GM19025 (cell line): ENCODE results near the gene KMT2C.
"Not testable (repeated sequence)": the region's sequence is repeated elsewhere in the genome, so short reads cannot be mapped to it uniquely, and the experiment has no call there.

Experiments
- ATAC-seq: cut with Tn5 transposase; IDR thresholded peaks from one replicate; pipeline ENCODE4 v1.9.1; 2021; ENCODE audit warnings: mild to moderate bottlenecking, low read depth, moderate library complexity; ENCODE audit not compliant: unreplicated experiment

Gene KMT2C

GRCh38 chr7:152435384-152436110, at the start of gene KMT2C:
Gene KMT2C (minus strand): TSS chr7:152436003. CDS start chr7:152435786, 217 bp downstream.
- ATAC-seq: no peak

- ATAC-seq: no peak
Observed at GRCh38 chr7:152481082-152481481, 45.3 kb upstream of the KMT2C start.

- ATAC-seq: no peak
Observed at GRCh38 chr7:152480664-152481063, 44.9 kb upstream of the KMT2C start.

- ATAC-seq: no peak
Observed at GRCh38 chr7:152479595-152479994, 43.8 kb upstream of the KMT2C start.

GRCh38 chr7:152478140-152478539, 42.3 kb upstream of the KMT2C start:
- no peak for ATAC-seq

- no peak for ATAC-seq
Observed at GRCh38 chr7:152477079-152477478, 41.3 kb upstream of the KMT2C start.

GRCh38 chr7:152476551-152476950, 40.7 kb upstream of the KMT2C start:
- ATAC-seq: no peak

GRCh38 chr7:152471023-152471620, 35.3 kb upstream of the KMT2C start:
- ATAC-seq: not testable (repeated sequence)

- ATAC-seq: not testable (repeated sequence)
Observed at GRCh38 chr7:152470251-152471022, 34.6 kb upstream of the KMT2C start.

GRCh38 chr7:152469576-152469975, 33.8 kb upstream of the KMT2C start:
- ATAC-seq: not testable (repeated sequence)

- ATAC-seq: no peak
Observed at GRCh38 chr7:152467225-152467624, 31.4 kb upstream of the KMT2C start.

- ATAC-seq: no peak
Observed at GRCh38 chr7:152465119-152465387, 29.2 kb upstream of the KMT2C start.

GRCh38 chr7:152464312-152465118, 28.7 kb upstream of the KMT2C start:
- peak; percentile 32 for ATAC-seq

- peak; percentile 88 for ATAC-seq
Observed at GRCh38 chr7:152463709-152464311, 28.0 kb upstream of the KMT2C start.

- ATAC-seq: peak; percentile 5
Observed at GRCh38 chr7:152462995-152463708, 27.3 kb upstream of the KMT2C start.

- no peak for ATAC-seq
Observed at GRCh38 chr7:152459724-152460251, 24.0 kb upstream of the KMT2C start.

GRCh38 chr7:152451356-152451755, 15.6 kb upstream of the KMT2C start:
- no peak for ATAC-seq

- not testable (repeated sequence) for ATAC-seq
Observed at GRCh38 chr7:152445386-152446008, 9.7 kb upstream of the KMT2C start.

- ATAC-seq: no peak
Observed at GRCh38 chr7:152443586-152443985, 7.8 kb upstream of the KMT2C start.
